Endothelial cell of umbilical vein (primary cell): ENCODE measurements around the gene ADI1.

ENCODE experiments used
- FOS ChIP-seq: IDR thresholded peaks from 2 replicates; pipeline ENCODE4 v1.6.1; 2011; ENCODE audit warnings: mild to moderate bottlenecking, low read length, moderate library complexity, borderline replicate concordance; ENCODE audit not compliant: insufficient read depth
- MAX ChIP-seq: IDR thresholded peaks from 2 replicates; pipeline ENCODE4 v1.6.1; 2011; ENCODE audit not compliant: insufficient read depth, insufficient read length

GRCh38 chr2:3557639-3558204, 38.4 kb upstream of the ADI1 start:
- TF ChIP-seq MAX (no peak), FOS (no peak)
